Skeletal muscle tissue (tissue), 4 donors: ENCODE data around the gene GGN. TPM values are rescaled to one million over a fixed set of nuclear protein-coding genes. Genes with fewer than 3 reads are reported as not detected.

Experiments
- H3K27ac ChIP-seq: one replicate; pipeline ENCODE4 v1.7.0; 2013; ENCODE audit warnings: mild to moderate bottlenecking, low read depth, low read length, inconsistent platforms
- H3K27me3 ChIP-seq, 3 donors: one replicate each; pipeline ENCODE4 v1.7.0; 2013; ENCODE audit warnings: low read length in 3 of 3; ENCODE audit not compliant: control insufficient read depth in 3 of 3, insufficient read depth in 3 of 3
- H3K36me3 ChIP-seq, 3 donors: one replicate each; pipeline ENCODE4 v1.7.0; 2013; ENCODE audit warnings: low read length in 3 of 3; ENCODE audit not compliant: control insufficient read depth in 3 of 3, insufficient read depth in 3 of 3
- H3K4me1 ChIP-seq, 3 donors: one replicate each; pipeline ENCODE4 v1.7.0; 2013; ENCODE audit warnings: low read length in 3 of 3, mild to moderate bottlenecking in 3 of 3; ENCODE audit not compliant: control insufficient read depth in 3 of 3, insufficient read depth in 3 of 3
- H3K4me3 ChIP-seq, 3 donors: one replicate each; pipeline ENCODE4 v1.7.0; 2013; ENCODE audit warnings: low read length in 3 of 3
- H3K9ac ChIP-seq, 3 donors: one replicate each; pipeline ENCODE4 v1.7.0; 2013; ENCODE audit warnings: low read length in 3 of 3, mild to moderate bottlenecking in 3 of 3, moderate library complexity in 2 of 3, low read depth in 1 of 3
- H3K9me3 ChIP-seq, 3 donors: one replicate each; pipeline ENCODE4 v1.7.0; 2013; ENCODE audit warnings: low read length in 3 of 3; ENCODE audit not compliant: control insufficient read depth in 3 of 3
- total RNA-seq: library from RNA; depleted of rRNA; stranded (reverse); fragments of >200 nt; gene quantifications from one replicate; pipeline ENCODE4 v1.2.3, GENCODE V29; 2014
- donor health status: Osteomylitis.

The GGN gene
- total RNA-seq, 1 donor from 2014 or later: not detected

DNA sequence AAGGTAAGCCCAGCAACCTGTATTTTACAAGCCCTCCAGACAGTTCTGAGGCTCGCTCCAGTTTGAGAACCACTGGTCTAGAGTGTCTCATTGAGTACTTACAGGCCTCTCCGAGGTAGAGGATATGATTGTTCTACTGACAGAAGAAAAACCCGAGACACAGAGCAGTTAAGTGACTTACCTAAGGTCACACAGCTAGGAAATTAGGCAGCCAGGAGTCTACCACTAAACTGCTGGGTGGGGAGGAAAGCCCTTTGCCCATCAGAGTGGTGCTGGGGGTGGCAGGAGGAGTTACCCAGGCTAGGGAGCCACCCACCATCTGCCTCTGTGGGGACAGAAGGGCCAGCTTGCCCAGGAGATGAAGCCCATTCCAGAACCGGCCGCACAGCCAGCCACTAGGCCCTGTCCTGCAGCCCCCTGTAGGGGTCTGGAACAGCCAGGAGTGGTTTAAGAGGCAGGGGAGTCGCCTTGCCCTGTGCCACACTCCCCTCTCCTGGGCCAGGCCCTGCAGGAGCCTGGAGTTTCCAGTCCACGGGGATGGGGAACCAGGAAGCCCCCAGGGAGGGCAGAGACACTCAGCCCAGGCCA lies 37.5 kb upstream of the GGN start:
- H3K9me3 ChIP-seq: no peaks in the 10 kb centered on the region
- no peaks in the 10 kb centered on the region for H3K4me1 ChIP-seq
- H3K9ac ChIP-seq: no peak overlapping the region
- no peaks in the 10 kb centered on the region for H3K36me3 ChIP-seq
- no peak overlapping the region for H3K4me3 ChIP-seq
- H3K27me3 ChIP-seq: peaks cover 0 to 6% (median 0%) of the 10 kb centered on the region in 3 donors
- H3K27ac ChIP-seq: no peak overlapping the region

DNA sequence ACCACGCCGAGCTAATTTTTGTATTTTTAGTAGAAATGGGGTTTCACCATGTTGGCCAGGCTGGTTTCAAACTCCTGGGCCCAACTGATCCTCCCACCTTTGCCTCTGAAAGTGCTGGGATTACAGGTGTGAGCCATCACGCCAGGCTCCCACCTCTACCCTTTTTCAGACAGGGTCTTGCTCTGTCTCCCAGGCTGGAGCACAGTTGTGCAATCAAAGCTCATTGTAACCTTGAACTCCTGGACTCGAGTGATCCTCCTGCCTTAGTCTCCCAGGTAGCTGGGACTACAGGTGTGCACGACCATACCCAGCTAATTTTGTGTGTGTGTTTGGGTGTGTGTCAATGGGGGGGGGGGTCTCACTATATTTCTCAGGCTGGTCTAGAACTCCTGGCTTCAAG lies 36.4 kb upstream of the GGN start:
- Histone ChIP-seq H3K27me3 (peaks cover 0 to 9% (median 3%) of the 10 kb centered on the region in 3 donors), H3K36me3 (no peaks in the 10 kb centered on the region), H3K9me3 (no peaks in the 10 kb centered on the region), H3K27ac (no peak overlapping the region), H3K9ac (no peak overlapping the region), H3K4me3 (no peak overlapping the region), H3K4me1 (no peaks in the 10 kb centered on the region)

DNA sequence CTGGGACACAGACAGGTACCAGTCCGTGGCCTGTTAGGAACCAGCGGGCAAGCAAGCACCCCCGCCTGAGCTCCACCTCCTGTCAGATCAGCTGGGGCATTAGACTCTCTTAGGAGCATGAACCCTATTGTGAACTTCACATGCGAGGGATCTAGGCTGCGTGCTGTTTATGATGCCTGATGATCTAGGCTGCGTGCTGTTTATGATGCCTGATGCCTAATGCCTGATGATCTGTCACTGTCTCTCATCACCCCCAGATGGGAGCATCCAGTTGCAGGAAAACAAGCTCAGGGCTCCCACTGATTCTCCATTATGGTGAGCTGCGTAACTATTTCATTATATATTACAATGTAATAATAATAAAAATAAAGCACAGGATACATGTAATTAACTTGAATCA lies 34.6 kb upstream of the GGN start:
- peaks cover 0 to 9% (median 3%) of the 10 kb centered on the region in 3 donors for H3K27me3 ChIP-seq

DNA sequence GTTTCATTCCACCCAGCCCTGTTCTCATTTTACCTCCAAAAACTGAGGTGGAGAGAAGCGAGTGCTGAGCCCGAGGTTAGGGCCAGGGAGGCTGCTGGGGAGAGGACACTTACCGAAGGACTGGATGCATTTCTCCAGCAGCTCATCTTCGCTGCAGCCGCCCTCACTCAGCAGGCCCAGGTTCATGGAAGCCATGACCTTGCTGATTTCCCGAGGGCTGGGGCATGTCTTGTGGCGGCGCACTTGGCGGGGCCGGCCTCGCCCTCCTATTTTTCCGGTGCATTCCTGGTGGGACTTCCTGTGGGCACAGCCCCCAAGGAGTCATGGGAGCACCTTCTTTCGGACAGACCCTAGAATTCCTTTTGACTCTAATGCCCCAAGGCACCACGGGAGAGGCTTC lies 34.0 kb upstream of the GGN start:
- no peak overlapping the region for H3K4me3 ChIP-seq
- peaks cover 0 to 9% (median 3%) of the 10 kb centered on the region in 3 donors for H3K27me3 ChIP-seq
- no peaks in the 10 kb centered on the region for H3K9me3 ChIP-seq
- no peak overlapping the region for H3K27ac ChIP-seq
- H3K9ac ChIP-seq: no peak overlapping the region
- H3K36me3 ChIP-seq: no peaks in the 10 kb centered on the region
- H3K4me1 ChIP-seq: peaks cover 3 to 6% (median 5%) of the 10 kb centered on the region in 3 donors

More for the DNA sequence above, 34.6 kb upstream of the GGN start:
- no peaks in the 10 kb centered on the region for H3K9me3 ChIP-seq
- H3K9ac ChIP-seq: no peak overlapping the region
- no peak overlapping the region for H3K27ac ChIP-seq
- H3K36me3 ChIP-seq: no peaks in the 10 kb centered on the region
- H3K4me1 ChIP-seq: peaks cover 3 to 6% (median 5%) of the 10 kb centered on the region in 3 donors
- H3K4me3 ChIP-seq: no peak overlapping the region

DNA sequence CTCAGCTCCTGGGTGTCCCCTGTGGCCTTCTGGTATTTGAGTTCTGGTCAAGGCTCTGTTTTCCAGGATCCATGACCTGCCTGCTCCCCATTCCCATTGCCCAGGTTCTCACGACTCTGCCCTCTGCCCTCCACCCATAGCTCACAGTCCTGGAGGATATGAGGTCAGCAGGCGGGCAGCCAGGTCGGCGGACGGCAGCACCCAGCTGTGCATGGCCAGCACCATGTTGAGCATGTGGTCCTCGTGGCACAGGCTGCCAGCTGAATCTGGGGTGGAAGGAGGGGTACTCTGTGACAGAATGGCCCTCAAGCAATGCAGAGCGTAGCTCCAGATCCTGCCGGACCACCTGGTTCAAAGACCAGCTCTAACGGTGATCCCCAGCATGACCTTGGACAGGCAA lies 33.1 kb upstream of the GGN start:
- Histone ChIP-seq H3K9ac (no peak overlapping the region), H3K27me3 (peaks cover 0 to 9% (median 3%) of the 10 kb centered on the region in 3 donors)

DNA sequence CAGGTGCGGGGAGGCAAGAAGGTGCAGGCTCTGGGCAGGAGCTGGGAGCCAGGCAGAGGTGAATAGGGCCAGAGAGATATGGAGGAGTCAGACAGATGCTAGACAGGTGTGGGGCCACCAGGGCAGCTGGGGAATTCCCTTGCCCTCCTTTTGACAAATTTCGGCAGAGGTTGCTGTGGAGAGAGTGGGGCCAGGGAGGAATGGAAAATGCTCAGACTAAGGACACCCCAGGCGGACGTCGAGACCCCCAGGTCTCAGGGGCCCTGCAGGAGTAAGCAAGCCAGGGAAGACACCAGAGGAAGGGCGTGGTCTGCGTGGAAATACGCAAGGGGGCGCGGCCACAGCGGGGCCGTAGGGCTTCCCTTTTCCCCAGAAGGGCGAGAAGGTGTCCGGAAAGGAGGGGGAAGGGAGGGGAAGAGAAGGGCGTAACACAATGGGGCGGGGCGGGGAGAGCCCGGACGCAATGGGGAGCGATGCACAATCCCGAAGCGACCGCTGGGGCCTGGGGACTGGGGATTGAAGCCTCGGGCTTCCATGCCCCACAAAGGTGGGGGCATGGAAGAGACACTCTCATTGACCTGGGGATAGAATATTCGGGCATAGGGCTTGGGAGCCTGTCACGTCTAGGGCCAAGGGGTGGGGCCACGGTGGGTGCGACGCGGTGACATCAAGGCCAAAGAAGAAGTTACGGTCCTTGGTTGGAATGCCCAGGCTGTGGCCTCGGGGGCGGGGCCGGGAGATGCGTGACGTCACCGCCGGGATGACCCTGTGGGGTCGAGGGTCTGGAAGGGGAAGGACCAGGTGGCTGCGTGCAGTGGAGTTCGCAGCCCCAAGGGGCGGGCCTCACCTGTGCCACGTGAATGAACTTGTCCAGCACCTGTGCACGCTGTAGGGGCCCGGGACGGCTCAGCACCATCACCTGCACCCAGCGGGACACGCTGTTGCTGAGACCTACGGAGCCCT lies 30.0 kb upstream of the GGN start:
- peak overlapping the region in 2 of 3 donors; percentile 20 to 35 for H3K4me3 ChIP-seq
- H3K27me3 ChIP-seq: peaks cover 0 to 8% (median 3%) of the 10 kb centered on the region in 3 donors
- no peak overlapping the region for H3K27ac ChIP-seq
- H3K9ac ChIP-seq: peak overlapping the region in 1 of 3 donors; percentile 40
- H3K36me3 ChIP-seq: no peaks in the 10 kb centered on the region
- H3K9me3 ChIP-seq: no peaks in the 10 kb centered on the region
- peaks cover 3 to 6% (median 5%) of the 10 kb centered on the region in 3 donors for H3K4me1 ChIP-seq

More for the DNA sequence above, 33.1 kb upstream of the GGN start:
- H3K27ac ChIP-seq: no peak overlapping the region
- peaks cover 3 to 6% (median 5%) of the 10 kb centered on the region in 3 donors for H3K4me1 ChIP-seq
- no peaks in the 10 kb centered on the region for H3K36me3 ChIP-seq
- H3K4me3 ChIP-seq: no peak overlapping the region
- no peaks in the 10 kb centered on the region for H3K9me3 ChIP-seq

DNA sequence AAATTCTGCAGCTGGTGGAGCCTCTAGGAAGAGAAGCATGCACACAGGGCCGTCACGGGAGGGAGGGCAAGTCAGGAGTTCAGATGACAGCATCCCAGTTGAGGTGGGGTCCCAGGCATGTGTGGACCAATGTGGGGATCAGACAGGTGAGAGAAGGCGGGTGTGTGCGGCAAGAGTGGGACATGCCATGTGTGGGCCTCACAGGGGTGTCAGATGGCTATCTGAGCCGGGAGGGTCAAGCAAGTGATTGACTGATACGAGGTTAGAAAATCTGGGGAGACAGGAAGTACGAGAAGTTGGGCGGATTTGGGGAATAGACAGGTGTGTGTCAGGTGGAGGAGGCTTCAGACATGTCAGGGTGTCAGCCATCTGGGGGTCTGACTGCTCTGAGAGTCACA lies 29.3 kb upstream of the GGN start:
- H3K9ac ChIP-seq: peak overlapping the region in 1 of 3 donors; percentile 40
- no peak overlapping the region for H3K4me3 ChIP-seq
- H3K4me1 ChIP-seq: peaks cover 3 to 6% (median 5%) of the 10 kb centered on the region in 3 donors
- peaks cover 0 to 7% (median 3%) of the 10 kb centered on the region in 3 donors for H3K27me3 ChIP-seq
- no peaks in the 10 kb centered on the region for H3K9me3 ChIP-seq
- no peak overlapping the region for H3K27ac ChIP-seq
- H3K36me3 ChIP-seq: no peaks in the 10 kb centered on the region

DNA sequence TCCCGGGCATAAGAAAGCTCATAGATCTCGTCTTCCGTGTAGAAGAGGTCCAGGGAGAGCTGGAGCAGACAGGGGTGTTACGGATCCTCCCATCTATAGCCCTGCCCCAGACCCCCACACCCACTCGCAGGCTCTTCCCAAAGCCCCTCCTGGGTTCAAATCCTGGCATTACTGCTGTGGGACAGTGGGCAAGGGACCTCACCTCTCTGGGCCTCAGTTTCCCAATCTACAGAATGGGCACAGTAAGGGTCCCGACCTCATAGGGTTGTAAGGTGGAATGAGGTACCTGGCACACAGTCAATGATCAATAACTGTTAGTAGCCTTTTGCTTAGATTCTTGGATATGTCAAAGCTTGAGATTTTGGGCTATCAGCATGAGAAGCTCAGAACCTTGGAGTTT lies 25.6 kb upstream of the GGN start:
- peaks cover 3 to 5% (median 5%) of the 10 kb centered on the region in 3 donors for H3K4me1 ChIP-seq
- H3K27ac ChIP-seq: no peak overlapping the region
- no peaks in the 10 kb centered on the region for H3K36me3 ChIP-seq
- no peaks in the 10 kb centered on the region for H3K9me3 ChIP-seq
- no peak overlapping the region for H3K4me3 ChIP-seq
- H3K9ac ChIP-seq: no peak overlapping the region
- H3K27me3 ChIP-seq: no peaks in the 10 kb centered on the region

DNA sequence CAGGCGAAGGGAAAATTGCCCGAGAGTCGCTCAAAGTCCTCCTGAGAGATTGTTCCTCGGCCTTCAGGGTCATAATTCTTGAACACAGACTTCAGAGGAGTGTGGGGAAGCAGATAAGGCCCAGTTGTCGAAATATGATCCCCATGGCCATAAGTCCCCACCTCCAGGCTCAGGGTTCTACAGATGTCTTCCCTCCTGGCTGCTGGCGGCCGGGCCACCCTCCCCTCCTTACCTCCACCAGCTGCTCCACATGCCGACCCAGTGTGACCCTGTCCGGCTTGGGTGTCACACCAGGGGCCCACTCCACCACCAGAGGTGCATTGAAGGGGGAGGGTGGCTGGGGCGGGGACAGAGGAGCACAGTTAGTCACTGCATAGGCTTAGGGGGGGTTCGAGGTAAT lies 25.1 kb upstream of the GGN start:
- Histone ChIP-seq H3K4me3 (no peak overlapping the region), H3K27me3 (no peaks in the 10 kb centered on the region), H3K9me3 (no peaks in the 10 kb centered on the region), H3K4me1 (peaks cover under 1 to 3% (median under 1%) of the 10 kb centered on the region in 3 donors), H3K9ac (no peak overlapping the region), H3K27ac (no peak overlapping the region), H3K36me3 (no peaks in the 10 kb centered on the region)

DNA sequence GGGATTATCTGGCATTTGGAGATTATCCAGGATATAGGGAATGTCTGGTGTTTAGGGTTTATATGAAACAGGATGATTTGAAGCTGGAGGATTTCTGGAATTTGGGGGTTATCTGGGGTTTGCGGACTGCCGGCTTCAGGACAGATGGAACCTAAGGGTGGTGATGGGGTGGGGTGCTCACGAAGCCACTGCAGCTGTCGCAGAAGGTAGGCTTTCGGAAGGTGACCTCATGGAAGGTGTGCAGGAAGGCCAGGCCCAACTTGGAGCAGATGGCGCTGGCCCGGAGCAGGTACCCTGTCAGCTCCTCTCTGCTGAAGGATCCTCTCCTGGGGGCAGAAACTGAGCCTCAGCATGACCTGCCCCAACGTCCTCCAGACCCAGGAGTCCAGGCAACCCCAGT lies 24.7 kb upstream of the GGN start:
- H3K4me3 ChIP-seq: no peak overlapping the region
- no peaks in the 10 kb centered on the region for H3K4me1 ChIP-seq
- no peaks in the 10 kb centered on the region for H3K27me3 ChIP-seq
- H3K36me3 ChIP-seq: no peaks in the 10 kb centered on the region
- no peaks in the 10 kb centered on the region for H3K9me3 ChIP-seq
- no peak overlapping the region for H3K27ac ChIP-seq
- no peak overlapping the region for H3K9ac ChIP-seq
